ENCODE results near the gene CMC1. TPM values are rescaled to one million over a fixed set of nuclear protein-coding genes. Genes with fewer than 3 reads are reported as not detected.
A peak's percentile ranks its signal among the peaks of the same experiment; 100 is the strongest.
"Not testable (repeated sequence)": the region's sequence is repeated elsewhere in the genome, so short reads cannot be mapped to it uniquely, and the experiment has no call there.

The CMC1 gene
- total RNA-seq, 1 donor from 2014 or later, result 15.7 TPM

GRCh38 chr3:28265641-28266040 lies 24.2 kb downstream of the CMC1 start:
- Mint-ChIP-seq H3K27ac (no peak overlapping the region), H3K4me1 (ENCODE audit: unreplicated experiment) (no peaks in the 10 kb centered on the region), H3K4me3 (no peak overlapping the region), H3K27me3 (no peaks in the 10 kb centered on the region), H3K9me3 (peaks cover 7% of the 10 kb centered on the region), H3K36me3 (peaks cover 17% of the 10 kb centered on the region)
- TF ChIP-seq CTCF (conservative IDR thresholded peaks at IDR 0.05), result no peak
- no peak for DNase-seq (ENCODE audit: extremely low spot score, unreplicated experiment)

GRCh38 chr3:28267984-28268849 lies 26.8 kb downstream of the CMC1 start:
- no peak for TF ChIP-seq CTCF (conservative IDR thresholded peaks at IDR 0.05)
- no peak overlapping the region for H3K27ac Mint-ChIP-seq
- no peaks in the 10 kb centered on the region for H3K4me1 Mint-ChIP-seq (ENCODE audit: unreplicated experiment)
- H3K36me3 Mint-ChIP-seq, result peaks cover 33% of the 10 kb centered on the region
- peaks cover 19% of the 10 kb centered on the region for H3K9me3 Mint-ChIP-seq
- no peaks in the 10 kb centered on the region for H3K27me3 Mint-ChIP-seq
- H3K4me3 Mint-ChIP-seq, result no peak overlapping the region
- DNase-seq (ENCODE audit: extremely low spot score, unreplicated experiment), result no peak

GRCh38 chr3:28268989-28269388 lies 27.6 kb downstream of the CMC1 start:
- H3K27ac Mint-ChIP-seq, result no peak overlapping the region
- peak; percentile 61 for TF ChIP-seq CTCF (conservative IDR thresholded peaks at IDR 0.05)

GRCh38 chr3:28269884-28270283 lies 28.5 kb downstream of the CMC1 start:
- DNase-seq (ENCODE audit: extremely low spot score, unreplicated experiment); H3K27ac Mint-ChIP-seq; H3K27me3 Mint-ChIP-seq; H3K4me1 Mint-ChIP-seq (ENCODE audit: unreplicated experiment); H3K4me3 Mint-ChIP-seq: not testable (repeated sequence)
- peaks cover 43% of the 10 kb centered on the region for H3K36me3 Mint-ChIP-seq
- peaks cover 27% of the 10 kb centered on the region for H3K9me3 Mint-ChIP-seq

More at GRCh38 chr3:28268989-28269388, 27.6 kb downstream of the CMC1 start:
- Mint-ChIP-seq H3K4me3 (no peak overlapping the region), H3K27me3 (no peaks in the 10 kb centered on the region), H3K36me3 (peaks cover 40% of the 10 kb centered on the region), H3K4me1 (ENCODE audit: unreplicated experiment) (no peaks in the 10 kb centered on the region), H3K9me3 (peaks cover 23% of the 10 kb centered on the region)
- DNase-seq (ENCODE audit: extremely low spot score, unreplicated experiment), result no peak

- peaks cover 27% of the 10 kb centered on the region for H3K9me3 Mint-ChIP-seq
- no peak overlapping the region for H3K27ac Mint-ChIP-seq
- H3K27me3 Mint-ChIP-seq, result no peaks in the 10 kb centered on the region
- no peak overlapping the region for H3K4me3 Mint-ChIP-seq
- TF ChIP-seq CTCF (conservative IDR thresholded peaks at IDR 0.05), result no peak
- peaks cover 46% of the 10 kb centered on the region for H3K36me3 Mint-ChIP-seq
- no peaks in the 10 kb centered on the region for H3K4me1 Mint-ChIP-seq (ENCODE audit: unreplicated experiment)
- DNase-seq (ENCODE audit: extremely low spot score, unreplicated experiment), result no peak
Measured at GRCh38 chr3:28273837-28274236, 32.4 kb downstream of the CMC1 start.

GRCh38 chr3:28278918-28279317 lies 37.5 kb downstream of the CMC1 start:
- H3K4me3 Mint-ChIP-seq, result no peak overlapping the region
- peaks cover 4% of the 10 kb centered on the region for H3K9me3 Mint-ChIP-seq
- H3K36me3 Mint-ChIP-seq, result peaks cover 10% of the 10 kb centered on the region

More at GRCh38 chr3:28278918-28279317, 37.5 kb downstream of the CMC1 start:
- Mint-ChIP-seq H3K27ac (no peak overlapping the region), H3K4me1 (ENCODE audit: unreplicated experiment) (no peaks in the 10 kb centered on the region), H3K27me3 (no peaks in the 10 kb centered on the region)
- no peak for TF ChIP-seq CTCF (conservative IDR thresholded peaks at IDR 0.05)
- DNase-seq (ENCODE audit: extremely low spot score, unreplicated experiment), result no peak

Data from type B pancreatic cell (in vitro differentiated cells).